Nephron (organoid): ENCODE data around the gene PIPOX.

Experiments used
- H3K27ac Mint-ChIP-seq, 3 experiments: 2 replicates each; pipeline ENCODE4 v1.8.0; 2020; ENCODE audit warnings: mixed read lengths in 3 of 3, mild to moderate bottlenecking in 2 of 3, moderate library complexity in 1 of 3
- H3K27me3 Mint-ChIP-seq: 2 replicates; pipeline ENCODE4 v1.8.0; 2021; ENCODE audit warnings: low read depth, mild to moderate bottlenecking, moderate library complexity, mixed read lengths
- H3K36me3 Mint-ChIP-seq: 2 replicates; pipeline ENCODE4 v1.8.0; 2020; ENCODE audit warnings: low read depth, mixed read lengths
- H3K4me1 Mint-ChIP-seq: 2 replicates; pipeline ENCODE4 v1.8.0; 2020; ENCODE audit warnings: mixed read lengths
- H3K4me3 Mint-ChIP-seq, 3 experiments: 2 replicates each; pipeline ENCODE4 v1.8.0; 2020; ENCODE audit warnings: mild to moderate bottlenecking in 3 of 3, mixed read lengths in 3 of 3, moderate library complexity in 2 of 3
- H3K9me3 Mint-ChIP-seq: 2 replicates; pipeline ENCODE4 v1.8.0; 2020; ENCODE audit warnings: mixed read lengths
- CTCF ChIP-seq, 3 experiments: fragments of 200-600 bp; sonication (generic); IDR thresholded peaks; one replicate each; pipeline ENCODE4 v1.5.0; 2021; ENCODE audit warnings: antibody characterized with exemption in 3 of 3; ENCODE audit not compliant: unreplicated experiment in 3 of 3

PIPOX gene

DNA sequence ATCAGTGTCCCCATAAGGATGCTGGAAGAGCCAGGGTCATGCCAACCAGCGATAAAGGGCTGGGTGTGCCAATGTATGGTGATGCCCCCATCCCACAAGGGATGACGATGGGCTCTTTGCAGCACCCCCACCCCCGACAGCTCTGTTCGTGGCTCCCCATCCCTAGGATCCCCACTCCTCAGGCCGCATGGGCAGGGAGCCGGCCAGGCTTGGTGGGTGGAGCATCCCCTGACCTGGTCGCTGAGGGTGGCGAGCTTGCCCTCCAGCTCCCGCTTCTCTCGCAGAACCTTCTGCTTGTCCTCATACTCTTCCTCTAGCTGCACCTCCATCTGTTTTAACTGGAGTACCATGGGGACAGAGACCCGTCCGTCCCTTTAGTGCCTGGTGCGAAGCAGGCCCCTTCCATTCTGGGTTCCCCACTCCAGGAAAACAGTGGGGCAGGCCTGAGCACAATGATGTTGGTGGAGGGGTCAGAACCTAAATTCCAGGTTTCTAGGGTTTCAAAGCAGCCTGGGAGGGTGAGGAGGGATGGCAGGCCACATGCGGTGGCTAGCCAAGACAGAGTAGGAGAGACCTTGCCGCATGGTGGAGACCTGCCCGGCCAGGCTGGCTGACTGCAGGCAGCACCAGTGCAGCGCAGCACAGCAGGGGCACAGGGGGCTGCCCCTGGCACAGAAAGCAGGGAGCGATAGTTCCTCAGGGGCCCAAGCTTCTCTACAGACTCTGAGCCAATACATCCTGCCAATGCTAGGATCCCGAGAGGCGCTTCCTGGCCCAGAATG is 50.3 kb downstream of the PIPOX start:
- Mint-ChIP-seq H3K4me3 (no peak overlapping the region), H3K4me1 (peaks cover 21% of the 10 kb centered on the region), H3K9me3 (no peaks in the 10 kb centered on the region), H3K27ac (no peak overlapping the region), H3K27me3 (peaks cover 3% of the 10 kb centered on the region), H3K36me3 (peaks cover 41% of the 10 kb centered on the region)
- TF ChIP-seq CTCF (IDR thresholded peaks at IDR 0.05; ENCODE audit: unreplicated experiment in 3 of 3) = no peak

DNA sequence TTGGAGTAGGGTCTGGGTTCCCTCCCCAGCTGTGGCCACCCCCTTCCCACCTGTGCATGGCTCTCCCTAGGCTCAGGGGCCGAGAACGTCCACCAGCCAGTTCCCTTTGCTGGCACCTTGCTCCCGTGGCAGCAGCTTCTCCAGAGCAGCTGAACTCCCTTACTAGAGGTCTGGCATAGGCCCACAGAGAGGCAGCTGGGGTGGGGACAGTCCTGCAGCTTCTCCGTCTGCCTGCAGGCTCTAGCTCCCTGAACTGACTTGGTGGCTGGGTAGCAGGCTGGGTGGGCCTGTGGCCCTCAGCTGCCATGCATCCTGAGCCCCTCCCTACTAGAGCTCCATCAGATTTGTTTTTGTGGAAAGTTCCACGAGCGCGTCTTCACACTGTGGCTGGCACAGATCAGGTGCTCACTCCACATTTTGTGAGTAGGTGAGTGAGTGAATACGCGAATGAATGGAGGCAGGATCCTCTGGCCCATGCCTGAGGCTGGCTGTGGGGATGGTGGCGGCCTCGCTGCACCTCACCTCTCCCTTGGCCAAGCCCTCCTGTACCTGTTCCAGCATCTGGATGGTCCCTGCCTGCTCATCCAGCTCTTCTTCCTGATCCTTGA is 51.3 kb downstream of the PIPOX start:
- Mint-ChIP-seq H3K4me3 (no peak overlapping the region), H3K36me3 (peaks cover 38% of the 10 kb centered on the region), H3K27me3 (peaks cover 3% of the 10 kb centered on the region), H3K9me3 (no peaks in the 10 kb centered on the region), H3K27ac (no peak overlapping the region), H3K4me1 (peaks cover 21% of the 10 kb centered on the region)
- no peak for TF ChIP-seq CTCF (IDR thresholded peaks at IDR 0.05; ENCODE audit: unreplicated experiment in 3 of 3)

- no peak overlapping the region for H3K27ac Mint-ChIP-seq
- no peak overlapping the region for H3K4me3 Mint-ChIP-seq
- H3K36me3 Mint-ChIP-seq = peaks cover 31% of the 10 kb centered on the region
Measured at GRCh38 chr17:29095439-29095838, 52.5 kb downstream of the PIPOX start.

GRCh38 chr17:29096094-29096493 is 53.2 kb downstream of the PIPOX start:
- Mint-ChIP-seq H3K27ac (no peak overlapping the region), H3K4me3 (no peak overlapping the region), H3K36me3 (peaks cover 27% of the 10 kb centered on the region), H3K9me3 (no peaks in the 10 kb centered on the region), H3K27me3 (peaks cover 3% of the 10 kb centered on the region), H3K4me1 (peaks cover 12% of the 10 kb centered on the region)
- no peak for TF ChIP-seq CTCF (IDR thresholded peaks at IDR 0.05; ENCODE audit: unreplicated experiment in 3 of 3)

More at GRCh38 chr17:29095439-29095838, 52.5 kb downstream of the PIPOX start:
- Mint-ChIP-seq H3K27me3 (peaks cover 3% of the 10 kb centered on the region), H3K9me3 (no peaks in the 10 kb centered on the region), H3K4me1 (peaks cover 16% of the 10 kb centered on the region)
- TF ChIP-seq CTCF (IDR thresholded peaks at IDR 0.05; ENCODE audit: unreplicated experiment in 3 of 3) = no peak

DNA sequence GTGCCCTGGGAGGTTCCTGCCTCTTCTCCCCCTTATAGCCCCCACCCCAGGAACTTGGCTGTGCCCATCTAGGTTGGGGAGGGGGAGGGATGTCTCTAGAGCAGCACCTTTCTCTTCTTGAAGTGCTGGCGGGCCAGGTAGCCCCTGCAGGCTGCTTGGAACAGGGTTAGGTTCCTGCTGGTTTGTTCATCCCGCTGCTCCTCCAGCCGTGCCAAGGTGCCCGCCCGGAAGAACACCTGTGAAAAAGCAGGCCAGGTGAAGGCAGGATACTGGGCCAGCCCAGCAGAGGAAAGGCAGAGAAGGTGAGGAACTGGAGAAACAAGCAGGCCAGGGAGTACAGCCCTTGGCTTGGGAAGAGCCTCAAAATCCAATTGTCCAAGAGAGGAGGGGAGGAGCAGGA is 56.6 kb downstream of the PIPOX start:
- H3K9me3 Mint-ChIP-seq = no peaks in the 10 kb centered on the region
- H3K27me3 Mint-ChIP-seq = peaks cover 1% of the 10 kb centered on the region
- H3K4me3 Mint-ChIP-seq = no peak overlapping the region
- peaks cover 15% of the 10 kb centered on the region for H3K4me1 Mint-ChIP-seq
- TF ChIP-seq CTCF (IDR thresholded peaks at IDR 0.05; ENCODE audit: unreplicated experiment in 3 of 3) = no peak
- H3K36me3 Mint-ChIP-seq = peaks cover 31% of the 10 kb centered on the region
- peak overlapping the region in 1 of 3 experiments; percentile 63 for H3K27ac Mint-ChIP-seq
